Measurements from ENCODE around the gene RBM44.
"Not testable (repeated sequence)": the region's sequence is repeated elsewhere in the genome, so short reads cannot be mapped to it uniquely, and the experiment has no call there.

RBM44 gene

DNA sequence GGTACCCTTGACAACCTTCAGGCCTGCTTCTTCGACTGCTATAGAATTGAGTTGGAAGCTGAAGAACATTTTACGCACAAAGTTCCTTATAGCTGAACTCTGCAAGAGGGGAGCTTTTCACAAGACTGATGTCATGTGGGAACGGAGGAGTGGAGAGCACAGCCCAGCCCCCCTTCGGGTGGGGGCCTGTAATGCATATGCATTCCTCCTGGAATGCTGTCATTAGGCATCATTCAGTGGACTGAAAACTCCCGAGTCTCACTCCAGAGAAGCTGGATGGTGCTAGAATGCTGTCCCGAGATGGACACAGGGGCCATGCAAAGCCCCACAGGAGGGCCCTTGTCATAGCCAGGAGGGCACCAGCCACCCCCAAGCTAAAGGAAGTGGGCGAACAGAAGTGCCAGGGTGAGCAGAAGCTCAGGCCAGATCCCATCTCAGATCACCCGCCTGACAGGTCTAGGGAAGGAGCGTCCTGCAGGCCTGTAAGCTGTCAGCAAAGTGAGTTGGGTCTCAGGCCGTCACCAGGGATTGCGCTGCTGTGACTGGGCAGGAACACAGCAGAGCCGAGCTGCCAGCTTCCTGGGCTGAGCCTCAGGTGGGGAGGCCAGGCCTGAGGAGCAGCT is 43.8 kb upstream of the RBM44 start:
- TF ChIP-seq, protein P1, sequence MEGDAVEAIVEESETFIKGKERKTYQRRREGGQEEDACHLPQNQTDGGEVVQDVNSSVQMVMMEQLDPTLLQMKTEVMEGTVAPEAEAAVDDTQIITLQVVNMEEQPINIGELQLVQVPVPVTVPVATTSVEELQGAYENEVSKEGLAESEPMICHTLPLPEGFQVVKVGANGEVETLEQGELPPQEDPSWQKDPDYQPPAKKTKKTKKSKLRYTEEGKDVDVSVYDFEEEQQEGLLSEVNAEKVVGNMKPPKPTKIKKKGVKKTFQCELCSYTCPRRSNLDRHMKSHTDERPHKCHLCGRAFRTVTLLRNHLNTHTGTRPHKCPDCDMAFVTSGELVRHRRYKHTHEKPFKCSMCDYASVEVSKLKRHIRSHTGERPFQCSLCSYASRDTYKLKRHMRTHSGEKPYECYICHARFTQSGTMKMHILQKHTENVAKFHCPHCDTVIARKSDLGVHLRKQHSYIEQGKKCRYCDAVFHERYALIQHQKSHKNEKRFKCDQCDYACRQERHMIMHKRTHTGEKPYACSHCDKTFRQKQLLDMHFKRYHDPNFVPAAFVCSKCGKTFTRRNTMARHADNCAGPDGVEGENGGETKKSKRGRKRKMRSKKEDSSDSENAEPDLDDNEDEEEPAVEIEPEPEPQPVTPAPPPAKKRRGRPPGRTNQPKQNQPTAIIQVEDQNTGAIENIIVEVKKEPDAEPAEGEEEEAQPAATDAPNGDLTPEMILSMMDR (IDR thresholded peaks at IDR 0.05; ENCODE audit: low read depth, low read length, missing control alignments): no peak
- H3K36me3 ChIP-seq (replicated peaks): peaks cover 52% of the 10 kb centered on the region

DNA sequence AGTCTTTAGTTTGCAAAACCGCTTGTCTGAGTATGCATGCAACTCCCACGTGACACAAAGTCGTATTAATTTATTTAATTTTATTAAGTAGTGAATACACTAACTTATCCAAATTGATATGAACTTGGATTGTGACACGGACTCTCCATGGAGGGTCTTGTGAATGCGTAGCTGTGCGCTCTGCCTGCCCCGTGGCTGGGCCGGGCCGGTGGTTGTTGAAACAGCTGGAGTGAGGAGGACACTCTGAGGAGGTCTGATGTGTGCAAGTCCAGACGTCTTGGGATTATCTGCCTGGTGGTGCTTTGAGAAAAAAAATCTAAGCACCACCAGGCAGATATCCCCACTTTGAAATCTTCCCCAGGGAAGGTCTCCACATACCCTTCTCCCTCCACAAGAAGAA is 41.0 kb upstream of the RBM44 start:
- Histone ChIP-seq H3K27ac (no peak overlapping the region), H3K4me3 (ENCODE audit: low read depth, low read length) (no peak overlapping the region), H3K27me3 (replicated peaks) (no peaks in the 10 kb centered on the region), H3K36me3 (replicated peaks) (peaks cover 60% of the 10 kb centered on the region)
- TF ChIP-seq, protein P1 (IDR thresholded peaks at IDR 0.05; ENCODE audit: low read depth, low read length, missing control alignments): no peak
- in situ Hi-C loops (cut with HindIII; ENCODE audit: low pct_ligation_motif_present, low sequenced_read_pairs): no loop called here
- no peak for DNase-seq

More for the DNA sequence above, 43.8 kb upstream of the RBM44 start:
- H3K27ac ChIP-seq: no peak overlapping the region
- in situ Hi-C loops (cut with HindIII; ENCODE audit: low pct_ligation_motif_present, low sequenced_read_pairs): no loop called here
- no peak for DNase-seq
- H3K27me3 ChIP-seq (replicated peaks): no peaks in the 10 kb centered on the region
- H3K4me3 ChIP-seq (ENCODE audit: low read depth, low read length): no peak overlapping the region

DNA sequence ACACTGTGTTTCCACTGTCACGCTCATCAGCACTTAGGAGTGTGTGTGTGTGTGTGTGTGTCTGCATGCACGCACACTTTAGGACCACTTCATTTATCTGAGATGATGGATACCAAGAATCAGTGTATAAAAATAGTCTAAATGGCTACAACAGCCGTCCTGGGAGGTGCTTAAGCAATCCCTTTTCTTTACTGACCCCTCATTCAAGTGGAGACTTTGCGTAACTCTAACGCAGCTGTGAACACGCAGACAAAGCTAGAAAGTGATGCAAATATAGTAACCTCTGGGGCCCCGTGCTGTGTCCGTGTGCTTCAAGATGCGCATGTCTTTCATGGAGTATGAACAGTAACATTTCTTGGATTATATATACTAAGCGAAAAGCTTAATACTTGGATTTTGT is 40.4 kb upstream of the RBM44 start:
- in situ Hi-C loops (cut with HindIII; ENCODE audit: low pct_ligation_motif_present, low sequenced_read_pairs): no loop called here
- no peak overlapping the region for H3K27ac ChIP-seq
- no peaks in the 10 kb centered on the region for H3K27me3 ChIP-seq (replicated peaks)
- TF ChIP-seq, protein P1 (IDR thresholded peaks at IDR 0.05; ENCODE audit: low read depth, low read length, missing control alignments): no peak
- H3K4me3 ChIP-seq (ENCODE audit: low read depth, low read length): no peak overlapping the region
- no peak for DNase-seq
- peaks cover 57% of the 10 kb centered on the region for H3K36me3 ChIP-seq (replicated peaks)

DNA sequence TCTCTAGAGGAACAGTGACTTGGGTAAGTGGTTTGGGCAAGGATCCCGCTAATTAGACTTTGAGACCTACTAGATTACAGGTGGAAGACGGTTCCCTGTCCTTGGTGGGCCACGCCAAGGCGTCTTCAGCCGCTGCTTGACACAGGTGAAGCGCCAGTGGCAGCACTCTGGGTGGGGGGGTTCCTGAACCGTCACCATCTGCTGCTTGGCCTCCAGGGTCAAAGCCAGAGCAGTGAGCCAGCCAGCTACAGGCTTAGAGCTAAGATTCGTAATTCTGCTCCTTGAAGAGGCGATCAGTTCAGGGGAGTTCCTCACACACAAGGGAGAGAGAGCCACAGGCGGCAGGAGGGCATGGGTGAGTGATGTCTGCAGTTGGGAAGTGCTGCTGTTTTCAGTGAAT is 39.4 kb upstream of the RBM44 start:
- TF ChIP-seq, protein P1 (IDR thresholded peaks at IDR 0.05; ENCODE audit: low read depth, low read length, missing control alignments): no peak
- no peak for DNase-seq
- Histone ChIP-seq H3K27ac (no peak overlapping the region), H3K4me3 (ENCODE audit: low read depth, low read length) (no peak overlapping the region), H3K36me3 (replicated peaks) (peaks cover 57% of the 10 kb centered on the region), H3K27me3 (replicated peaks) (no peaks in the 10 kb centered on the region)
- in situ Hi-C loops (cut with HindIII; ENCODE audit: low pct_ligation_motif_present, low sequenced_read_pairs): no loop called here

DNA sequence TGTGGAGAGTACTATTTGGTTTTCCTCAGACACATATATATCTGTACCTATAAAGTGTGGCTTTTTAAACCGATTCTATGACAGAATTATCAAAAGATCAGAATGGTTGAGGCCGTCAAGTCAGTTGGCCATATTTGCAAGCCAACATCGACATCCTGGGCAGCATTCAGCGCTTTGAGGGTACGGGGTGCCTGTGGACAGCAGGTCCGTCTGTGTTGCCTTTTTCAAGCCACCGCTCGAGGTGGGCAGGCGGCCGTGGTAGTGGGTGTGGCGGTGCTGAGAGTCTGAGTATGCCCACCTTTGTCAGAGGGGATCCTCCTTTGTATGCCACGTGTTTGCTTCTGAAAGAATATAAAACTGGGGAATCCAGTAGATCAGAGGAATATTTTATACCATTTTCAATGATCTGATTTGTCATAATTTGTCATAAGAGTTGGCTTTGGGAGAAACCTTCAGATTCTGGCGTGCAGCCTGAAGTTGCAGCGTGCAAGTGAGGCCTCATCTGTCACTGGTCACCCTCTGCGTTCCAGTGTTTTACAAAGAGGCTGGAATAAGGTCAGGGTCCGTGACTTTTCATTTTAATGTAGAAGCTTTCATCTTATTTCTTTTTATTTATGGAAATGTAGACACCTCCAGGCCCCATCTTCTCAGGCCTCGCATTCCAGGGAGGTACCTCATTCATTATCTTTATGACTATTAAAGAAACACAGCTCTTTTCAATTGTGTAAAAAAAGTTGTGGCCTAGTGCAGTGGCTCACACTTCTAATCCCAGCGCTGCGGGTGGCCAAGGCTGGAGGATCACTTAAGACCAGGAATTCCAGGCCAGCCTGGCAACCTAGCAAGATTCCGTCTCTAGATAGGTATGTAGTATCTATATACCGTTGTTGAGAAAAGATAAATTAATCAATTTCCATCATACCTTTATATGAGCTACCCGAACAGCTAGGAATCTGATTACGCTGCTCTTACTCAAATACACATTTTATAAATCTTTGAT is 37.8 kb upstream of the RBM44 start:
- in situ Hi-C loops (cut with HindIII; ENCODE audit: low pct_ligation_motif_present, low sequenced_read_pairs): no loop called here

DNA sequence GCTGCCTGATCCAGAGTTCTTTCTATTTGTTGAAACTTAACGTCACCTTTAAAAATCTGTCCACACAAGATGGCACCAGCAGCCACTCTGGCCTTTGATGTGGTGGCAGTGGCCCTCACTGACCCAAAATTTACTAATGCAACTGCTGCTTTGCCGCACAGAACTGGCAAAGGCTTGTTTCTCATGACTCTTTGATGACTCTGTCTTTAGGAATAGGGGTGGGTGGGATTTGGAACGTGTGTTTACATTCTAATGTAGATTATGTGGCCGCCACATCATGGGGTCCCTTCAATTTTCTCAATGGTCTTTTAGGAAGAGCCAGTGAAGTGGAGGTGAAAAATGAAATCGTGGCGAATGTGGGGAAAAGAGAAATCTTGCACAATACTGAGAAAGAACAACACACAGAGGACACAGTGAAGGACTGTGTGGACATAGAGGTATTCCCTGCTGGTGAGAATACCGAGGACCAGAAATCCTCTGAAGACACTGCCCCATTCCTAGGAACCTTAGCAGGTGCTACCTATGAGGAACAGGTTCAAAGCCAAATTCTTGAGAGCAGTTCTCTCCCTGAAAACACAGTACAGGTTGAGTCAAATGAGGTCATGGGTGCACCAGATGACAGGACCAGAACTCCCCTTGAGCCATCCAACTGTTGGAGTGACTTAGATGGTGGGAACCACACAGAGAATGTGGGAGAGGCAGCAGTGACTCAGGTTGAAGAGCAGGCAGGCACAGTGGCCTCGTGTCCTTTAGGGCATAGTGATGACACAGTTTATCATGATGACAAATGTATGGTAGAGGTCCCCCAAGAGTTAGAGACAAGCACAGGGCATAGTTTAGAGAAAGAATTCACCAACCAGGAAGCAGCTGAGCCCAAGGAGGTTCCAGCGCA is 36.0 kb upstream of the RBM44 start:
- H3K36me3 ChIP-seq (replicated peaks): peaks cover 33% of the 10 kb centered on the region
- in situ Hi-C loops (cut with HindIII; ENCODE audit: low pct_ligation_motif_present, low sequenced_read_pairs); H3K27ac ChIP-seq; DNase-seq; H3K27me3 ChIP-seq (replicated peaks); H3K4me3 ChIP-seq (ENCODE audit: low read depth, low read length): not testable (repeated sequence)

More for the DNA sequence above, 37.8 kb upstream of the RBM44 start:
- Histone ChIP-seq H3K27ac (no peak overlapping the region), H3K4me3 (ENCODE audit: low read depth, low read length) (no peak overlapping the region), H3K27me3 (replicated peaks) (no peaks in the 10 kb centered on the region), H3K36me3 (replicated peaks) (peaks cover 44% of the 10 kb centered on the region)
- TF ChIP-seq, protein P1 (IDR thresholded peaks at IDR 0.05; ENCODE audit: low read depth, low read length, missing control alignments): no peak
- DNase-seq: no peak
